Inflammatory macrophage treated with lipopolysaccharide for 4 hours (primary cell): ENCODE measurements around the gene SPATA6.
"Not testable (repeated sequence)": the region's sequence is repeated elsewhere in the genome, so short reads cannot be mapped to it uniquely, and the experiment has no call there.

Experiments used
- DNase-seq: peaks from one replicate; pipeline ENCODE4 v3.0.0-alpha.2; 2020

SPATA6 gene

GRCh38 chr1:48450505-48450904 is 21.5 kb downstream of the SPATA6 start:
- DNase-seq = no peak

GRCh38 chr1:48448932-48449331 is 23.1 kb downstream of the SPATA6 start:
- no peak for DNase-seq

DNA sequence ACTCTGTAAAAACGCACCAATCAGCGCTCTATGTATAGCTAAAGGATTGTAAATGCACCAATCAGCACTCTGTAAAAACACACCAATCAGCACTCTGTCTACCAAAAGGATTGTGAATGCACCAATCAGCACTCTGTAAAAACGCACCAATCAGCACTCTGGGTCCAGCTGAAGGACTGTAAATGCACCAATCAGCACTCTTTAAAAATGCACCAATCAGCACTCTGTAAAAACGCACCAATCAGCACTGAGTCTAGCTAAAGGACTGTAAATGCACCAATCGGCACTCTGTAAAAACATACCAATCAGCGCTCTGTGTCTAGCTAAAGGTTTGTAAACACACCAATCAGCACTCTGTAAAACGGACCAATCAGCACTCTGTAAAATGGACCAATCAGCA is 27.8 kb downstream of the SPATA6 start:
- DNase-seq = not testable (repeated sequence)

DNA sequence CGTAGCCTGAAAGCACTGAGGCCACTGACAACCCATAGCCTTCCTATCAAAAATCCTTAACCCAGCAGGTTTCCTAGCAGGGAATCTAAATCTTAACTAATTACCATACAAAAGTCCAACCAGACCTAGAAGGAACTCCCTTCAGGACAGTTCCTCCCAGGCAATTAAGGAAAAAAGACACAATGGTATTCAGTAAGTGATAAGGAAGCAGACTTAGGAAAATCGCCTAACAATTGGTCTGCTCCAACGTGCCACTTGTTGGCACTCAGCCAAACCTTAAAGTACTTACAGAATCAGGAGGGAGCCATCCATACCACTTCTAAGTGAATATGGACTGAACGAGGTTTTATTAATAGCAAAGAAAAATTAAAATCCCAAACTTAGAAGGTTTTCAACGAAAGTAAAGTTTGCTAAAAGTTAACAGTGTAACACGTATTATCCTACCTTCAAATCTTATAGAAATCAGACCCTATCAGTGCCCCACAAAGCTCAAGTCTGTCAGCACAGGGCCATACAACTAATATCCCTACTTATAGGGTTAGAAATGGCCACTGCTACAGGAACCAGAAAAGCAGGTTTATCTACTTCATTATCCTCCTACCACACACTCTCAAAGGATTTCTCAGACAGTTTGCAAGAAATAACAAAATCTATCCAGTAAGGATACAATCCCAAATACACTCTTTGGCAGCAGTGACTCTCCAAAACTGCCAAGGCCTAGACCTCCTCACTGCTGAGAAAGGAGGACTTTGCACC is 29.0 kb downstream of the SPATA6 start:
- no peak for DNase-seq

DNA sequence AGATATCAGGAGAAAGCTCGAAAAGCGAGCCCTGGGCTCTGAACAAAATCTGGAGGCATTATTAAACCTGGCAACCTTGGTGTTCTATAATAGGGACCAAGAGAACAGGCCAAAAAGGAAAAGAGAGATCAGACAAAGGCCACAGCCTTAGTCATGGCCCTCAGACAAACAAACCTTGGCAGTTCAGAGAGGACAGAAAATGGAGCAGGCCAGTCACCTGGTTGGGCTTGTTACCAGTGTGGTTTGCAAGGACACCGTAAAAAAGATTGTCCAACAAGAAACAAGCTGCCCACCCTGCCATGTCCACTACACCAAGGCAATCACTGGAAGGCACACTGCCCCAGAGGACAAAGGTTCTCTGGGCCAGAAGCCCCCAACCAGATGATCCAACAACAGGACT is 31.2 kb downstream of the SPATA6 start:
- not testable (repeated sequence) for DNase-seq

DNA sequence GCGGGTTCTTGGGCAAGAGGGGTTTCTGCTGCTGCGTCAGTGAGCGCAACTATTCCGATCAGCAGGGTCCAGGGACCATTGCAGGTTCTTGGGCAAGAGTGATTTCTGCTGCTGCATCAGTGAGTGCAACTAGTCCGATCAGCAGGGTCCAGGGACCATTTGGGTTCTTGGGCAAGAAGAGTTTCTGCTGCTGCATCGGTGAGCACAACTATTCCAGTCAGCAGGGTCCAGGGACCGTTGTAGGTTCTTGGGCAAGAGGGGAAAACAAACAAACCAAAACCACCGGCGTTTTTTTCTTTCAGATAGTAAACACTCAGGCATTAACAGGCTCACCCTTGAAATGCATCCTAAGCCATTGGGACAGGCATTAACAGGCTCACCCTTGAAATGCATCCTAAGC is 32.6 kb downstream of the SPATA6 start:
- DNase-seq = no peak

DNA sequence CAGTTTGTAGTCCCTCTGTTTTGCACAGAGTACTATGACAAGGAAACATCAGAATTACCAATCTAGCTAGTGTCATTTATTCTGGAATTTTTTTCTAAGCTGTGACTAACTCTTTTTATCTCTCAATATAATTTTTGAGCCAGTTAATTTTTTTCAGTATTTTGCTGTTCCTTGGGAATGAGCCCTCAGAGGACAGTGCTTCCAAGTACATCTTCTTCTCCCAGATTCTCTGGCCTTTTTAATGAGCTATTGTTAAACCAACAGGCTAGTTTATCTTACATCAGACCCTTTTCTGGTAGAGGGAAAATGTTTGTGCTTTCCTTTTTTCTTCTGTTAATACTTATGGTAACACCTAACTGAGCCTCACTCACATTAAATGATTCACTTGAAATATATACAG is 34.6 kb downstream of the SPATA6 start:
- DNase-seq = not testable (repeated sequence)

DNA sequence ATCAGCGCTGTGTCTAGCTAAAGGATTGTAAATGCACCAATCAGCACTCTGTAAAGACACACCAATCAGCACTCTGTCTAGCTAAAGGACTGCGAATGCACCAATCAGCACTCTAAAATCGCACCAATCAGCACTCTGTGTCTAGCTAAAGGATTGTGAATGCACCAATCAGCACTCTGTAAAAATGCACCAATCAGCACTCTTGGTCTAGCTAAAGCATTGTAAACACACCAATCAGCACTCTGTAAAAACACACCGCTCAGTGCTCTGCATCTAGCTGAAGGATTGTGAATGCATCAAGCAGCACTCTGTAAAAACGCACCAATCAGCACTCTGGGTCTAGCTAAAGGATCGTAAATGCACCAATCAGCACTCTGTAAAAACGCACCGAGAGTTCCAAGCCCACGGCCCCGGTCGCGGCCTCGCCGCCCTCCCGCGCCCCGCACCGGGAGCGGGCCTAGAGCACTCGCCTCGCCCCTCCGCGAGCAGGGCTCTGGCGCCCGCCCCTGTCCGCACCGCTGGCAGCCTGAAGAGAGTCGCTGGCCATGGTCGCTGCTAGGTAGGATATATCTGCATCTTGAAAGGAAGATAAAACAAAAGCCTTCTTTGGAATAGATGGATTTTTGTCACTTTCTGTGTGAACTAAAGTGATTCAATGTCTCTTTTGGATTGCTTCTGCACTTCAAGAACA is 36.5 kb downstream of the SPATA6 start:
- not testable (repeated sequence) for DNase-seq

DNA sequence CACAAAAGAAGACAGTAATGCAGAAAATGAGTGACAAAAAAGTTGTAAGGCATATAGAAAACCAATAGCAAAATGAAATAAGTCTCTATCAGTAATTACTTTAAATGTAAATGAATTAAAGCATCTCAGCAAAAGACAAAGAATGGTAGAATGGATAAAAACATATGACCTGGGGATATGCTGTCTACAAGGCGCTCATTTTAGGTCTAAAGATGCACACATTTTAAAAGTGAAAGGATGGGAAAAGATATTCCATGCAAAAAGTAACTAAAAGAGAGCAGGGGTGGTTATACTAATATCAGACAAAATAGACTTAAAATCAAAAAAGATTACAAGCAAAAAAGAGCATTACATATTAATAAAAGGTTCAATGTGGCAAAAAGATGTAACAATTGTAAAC is 41.2 kb downstream of the SPATA6 start:
- DNase-seq = no peak

- DNase-seq = no peak
Observed at GRCh38 chr1:48422009-48422408, 50.0 kb downstream of the SPATA6 start.

DNA sequence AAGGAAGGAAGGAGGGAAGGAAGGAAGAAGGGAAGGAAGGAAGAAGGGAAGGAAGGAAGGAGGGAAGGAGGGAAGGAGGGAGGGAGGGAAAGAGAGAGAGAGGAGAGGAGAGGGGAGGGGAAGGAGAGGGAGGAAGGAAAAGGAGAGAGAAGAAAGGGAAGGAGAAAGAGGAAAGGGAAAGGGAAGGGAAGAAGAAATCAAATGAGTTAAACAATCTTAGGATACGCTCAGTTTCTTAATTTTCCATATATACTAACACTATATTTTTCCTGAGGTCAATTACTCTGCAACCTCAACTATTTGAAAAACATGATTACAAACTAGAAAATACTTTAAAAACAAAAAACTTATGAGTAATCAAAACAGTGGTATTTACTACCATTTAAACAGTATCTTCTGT is 53.3 kb downstream of the SPATA6 start:
- DNase-seq = no peak

DNA sequence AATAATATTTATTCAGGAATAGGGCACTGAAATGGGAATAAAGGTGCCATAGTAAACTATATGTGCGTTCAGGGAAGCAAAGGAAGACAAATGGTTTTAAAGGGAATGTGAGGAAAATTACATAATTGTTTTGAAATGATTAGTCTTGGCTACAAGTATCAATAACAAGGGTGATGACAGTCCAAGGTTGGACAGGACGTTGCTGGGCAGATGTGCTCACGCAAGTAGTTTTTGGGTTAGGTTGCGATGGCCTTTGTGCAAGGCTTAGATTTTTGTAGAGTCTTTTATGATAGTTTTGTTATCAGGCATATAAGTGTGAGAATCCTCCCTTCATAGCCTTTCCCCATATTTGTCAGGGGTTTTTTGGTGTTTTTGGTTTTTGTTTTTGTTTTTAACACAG is 57.0 kb downstream of the SPATA6 start:
- no peak for DNase-seq

GRCh38 chr1:48414264-48414663 is 57.7 kb downstream of the SPATA6 start:
- no peak for DNase-seq

- DNase-seq = no peak
Observed at GRCh38 chr1:48405940-48406339, 66.1 kb downstream of the SPATA6 start.

GRCh38 chr1:48405400-48405799 is 66.6 kb downstream of the SPATA6 start:
- DNase-seq = no peak

DNA sequence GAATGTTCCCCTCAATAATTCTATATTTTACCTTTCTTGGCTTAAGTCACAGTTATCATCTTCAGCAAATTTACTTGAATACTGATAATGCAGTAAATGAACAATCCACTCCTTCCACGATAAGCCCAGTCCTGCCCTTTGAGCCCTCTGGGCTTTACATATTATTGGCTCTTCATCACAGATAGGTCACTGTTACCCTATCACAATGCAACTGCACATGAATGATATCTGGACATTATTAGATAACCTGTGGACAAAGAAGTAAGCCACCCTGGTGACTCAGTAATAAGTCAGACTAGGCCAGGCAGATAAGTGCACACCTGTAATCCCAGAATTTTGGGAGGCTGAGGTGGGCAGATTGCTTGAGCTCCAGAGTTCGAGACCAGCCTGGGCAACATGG is 69.4 kb downstream of the SPATA6 start:
- no peak for DNase-seq

GRCh38 chr1:48396208-48396607 is 75.8 kb downstream of the SPATA6 start:
- no peak for DNase-seq

GRCh38 chr1:48391926-48392325 is 80.1 kb downstream of the SPATA6 start:
- DNase-seq = no peak

- DNase-seq = no peak
Observed at GRCh38 chr1:48387409-48387808, 84.6 kb downstream of the SPATA6 start.

- DNase-seq = no peak
Observed at GRCh38 chr1:48374785-48375184, 97.2 kb downstream of the SPATA6 start.

DNA sequence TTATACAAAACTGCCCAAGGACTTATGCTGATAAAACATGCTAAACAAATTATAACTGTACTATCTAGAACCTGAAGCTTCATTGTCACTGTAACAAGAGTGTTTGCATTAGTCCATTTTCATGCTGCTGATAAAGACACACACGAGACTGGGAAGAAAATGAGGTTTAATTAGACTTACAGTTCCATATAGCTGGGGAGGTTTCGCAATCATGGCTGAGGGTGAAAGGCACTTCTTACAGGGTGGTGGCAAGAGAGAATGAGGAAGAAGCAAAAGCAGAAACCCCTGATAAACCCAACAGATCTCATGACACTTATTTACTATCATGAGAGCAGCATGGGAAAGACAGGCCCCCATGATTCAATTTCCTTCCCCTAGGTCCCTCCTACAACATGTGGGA is 100.4 kb downstream of the SPATA6 start:
- peak; percentile 1 for DNase-seq

DNA sequence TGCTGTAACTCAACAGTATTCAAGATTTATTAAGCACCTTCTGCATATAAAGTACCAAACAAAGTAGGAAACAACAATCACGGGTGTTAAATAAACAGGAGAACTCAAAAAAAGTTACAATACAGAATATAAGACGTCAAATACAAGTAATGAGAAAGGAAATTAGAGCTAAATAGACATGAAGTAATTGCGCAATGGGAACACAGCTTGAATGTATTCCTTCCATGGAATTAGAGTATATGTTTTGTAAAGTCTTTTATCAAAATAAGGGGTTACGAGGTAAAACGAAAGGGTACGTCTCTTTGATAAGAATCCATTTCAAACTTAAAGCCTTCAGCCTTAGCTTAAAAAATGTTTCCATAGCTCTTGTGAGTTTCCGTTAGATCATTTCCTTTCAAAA is 109.1 kb downstream of the SPATA6 start:
- no peak for DNase-seq

- no peak for DNase-seq
Observed at GRCh38 chr1:48356901-48357300, 115.1 kb downstream of the SPATA6 start.

DNA sequence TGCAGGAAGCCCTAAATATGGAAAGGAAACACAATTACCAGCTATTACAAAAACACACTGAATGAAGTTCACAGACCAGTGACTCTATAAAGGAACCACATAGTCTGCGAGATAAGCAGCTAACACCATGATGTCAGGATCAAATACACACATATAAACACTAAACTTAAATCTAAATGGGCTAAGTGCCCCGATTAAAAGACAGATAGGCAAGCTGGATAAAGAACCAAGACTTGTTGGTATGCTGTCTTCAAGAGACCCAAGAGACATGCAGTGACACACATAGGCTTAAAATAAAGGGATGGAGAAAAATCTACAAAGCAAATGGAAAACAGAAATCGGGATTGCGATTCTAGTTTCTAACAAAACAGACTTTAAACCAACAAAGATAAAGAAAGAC is 127.6 kb downstream of the SPATA6 start:
- DNase-seq = no peak

- no peak for DNase-seq
Observed at GRCh38 chr1:48341221-48341620, 130.8 kb downstream of the SPATA6 start.
